ENCODE results near the gene SNED1.

The SNED1 gene

DNA sequence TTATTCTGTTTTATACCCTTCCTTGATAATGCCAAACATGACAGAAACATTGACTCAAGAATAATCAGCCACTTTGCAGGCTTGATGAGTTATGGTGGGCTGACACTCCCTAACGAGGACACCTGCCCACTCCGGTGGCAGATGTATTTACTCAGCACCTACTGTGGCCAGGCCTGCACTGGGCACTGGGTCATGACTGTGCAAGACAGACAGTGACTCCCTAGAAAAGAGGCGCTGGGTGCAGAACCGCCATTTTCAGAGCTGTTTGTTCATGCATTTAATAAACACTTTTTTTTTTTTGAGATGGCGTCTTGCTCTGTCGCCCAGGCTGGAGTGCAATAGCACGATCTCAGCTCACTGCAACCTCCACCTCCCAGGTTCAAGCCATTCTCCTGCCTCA lies 32.5 kb downstream of the SNED1 start:
- peak; percentile 31 for DNase-seq

DNA sequence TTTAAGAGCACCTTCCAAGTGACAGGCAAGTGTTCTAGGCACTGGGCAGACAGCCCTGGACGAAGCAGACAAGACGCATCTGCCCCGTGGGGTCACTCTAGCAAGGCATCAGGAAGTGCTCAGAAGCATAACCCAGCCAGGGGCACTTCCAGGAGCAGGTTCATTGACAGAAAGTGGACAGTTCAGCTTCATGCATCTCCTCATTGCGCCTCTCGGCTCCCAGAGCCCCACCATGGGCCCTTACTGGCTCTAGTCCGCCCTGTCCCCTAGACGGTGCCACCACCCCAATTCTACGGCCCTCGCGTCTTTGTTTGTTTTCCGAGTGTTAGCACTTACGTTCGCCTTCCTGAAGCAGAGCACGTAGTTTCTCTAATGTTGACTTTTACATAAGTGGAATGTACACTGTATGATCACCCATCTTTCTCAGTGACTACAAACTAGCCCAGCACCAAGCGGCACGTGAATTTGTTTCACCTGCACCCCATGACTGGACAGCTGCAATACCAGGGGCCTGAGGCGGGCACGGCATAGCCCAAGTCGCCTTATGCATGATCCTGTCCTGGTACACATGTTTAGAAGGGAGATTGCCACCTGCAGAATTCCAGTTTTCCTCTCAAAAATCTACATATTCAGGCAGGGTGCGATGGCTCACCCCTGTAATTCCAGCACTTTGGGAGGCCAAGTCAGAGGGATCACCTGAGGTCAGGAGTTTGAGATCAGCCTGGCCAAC lies 33.2 kb downstream of the SNED1 start:
- DNase-seq: no peak

- DNase-seq: no peak
Measured at GRCh38 chr2:241033336-241033987, 35.0 kb downstream of the SNED1 start.

- no peak for DNase-seq
Measured at GRCh38 chr2:241033994-241034393, 35.6 kb downstream of the SNED1 start.

- no peak for DNase-seq
Measured at GRCh38 chr2:241034490-241035141, 36.2 kb downstream of the SNED1 start.

GRCh38 chr2:241035142-241035817 lies 36.9 kb downstream of the SNED1 start:
- DNase-seq: peak; percentile 4

DNA sequence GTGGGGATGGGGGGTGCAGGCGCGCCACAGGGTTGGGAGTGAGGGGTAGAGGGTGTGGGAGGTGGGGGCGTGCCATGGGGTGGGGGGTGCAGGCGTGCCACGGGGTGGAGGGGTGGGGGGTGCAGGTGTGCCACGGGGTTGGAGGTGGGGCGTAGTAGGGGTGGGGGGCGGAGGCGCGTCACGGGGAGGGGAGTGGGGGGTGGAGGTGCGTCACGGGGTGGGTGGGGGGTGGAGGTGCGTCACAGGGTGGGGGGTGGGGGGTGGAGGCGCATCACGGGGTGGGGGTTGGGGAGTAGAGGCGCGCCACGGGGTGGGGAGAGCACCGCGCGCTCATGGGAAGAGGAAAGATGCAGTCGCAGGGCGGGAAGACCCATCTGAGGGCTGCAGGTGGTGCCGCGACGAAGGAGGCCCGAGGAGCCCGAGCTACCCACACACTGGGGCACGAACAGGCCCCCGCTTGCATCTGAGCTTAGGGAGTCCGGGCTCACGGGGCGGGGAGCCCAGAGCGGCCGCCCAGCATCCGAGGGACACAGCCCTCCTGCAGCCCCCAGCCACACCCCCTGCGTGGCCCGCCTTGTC lies 37.5 kb downstream of the SNED1 start:
- DNase-seq: peak; percentile 44

DNA sequence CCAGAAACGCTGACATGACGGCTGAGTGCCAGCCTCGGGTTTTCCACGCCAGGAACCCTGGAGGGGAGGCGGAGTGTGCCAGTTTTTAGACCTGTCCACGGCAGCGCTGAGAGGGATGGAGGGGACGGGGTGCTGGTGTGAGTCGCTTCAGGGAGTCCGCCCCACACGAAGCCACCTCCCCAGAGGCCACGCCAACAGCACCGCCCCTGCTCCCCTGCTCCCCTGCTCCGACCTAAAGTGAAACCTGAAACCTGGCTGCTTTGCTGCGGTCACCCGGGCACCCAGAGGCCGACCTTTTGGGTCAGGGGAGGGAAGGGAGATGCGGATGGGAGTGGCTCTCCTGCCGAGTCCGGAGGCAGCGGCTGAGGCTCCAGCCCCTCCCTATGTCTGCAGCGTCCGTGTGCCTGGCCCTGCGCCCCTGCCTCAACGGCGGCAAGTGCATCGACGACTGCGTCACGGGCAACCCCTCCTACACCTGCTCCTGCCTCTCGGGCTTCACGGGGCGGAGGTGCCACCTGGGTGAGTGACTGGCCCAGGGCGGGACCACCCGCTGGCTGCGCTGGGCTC lies 38.1 kb downstream of the SNED1 start:
- peak; percentile 44 for DNase-seq

GRCh38 chr2:241036964-241037421 lies 38.6 kb downstream of the SNED1 start:
- DNase-seq: no peak

- DNase-seq: no peak
Measured at GRCh38 chr2:241037498-241037897, 39.1 kb downstream of the SNED1 start.

DNA sequence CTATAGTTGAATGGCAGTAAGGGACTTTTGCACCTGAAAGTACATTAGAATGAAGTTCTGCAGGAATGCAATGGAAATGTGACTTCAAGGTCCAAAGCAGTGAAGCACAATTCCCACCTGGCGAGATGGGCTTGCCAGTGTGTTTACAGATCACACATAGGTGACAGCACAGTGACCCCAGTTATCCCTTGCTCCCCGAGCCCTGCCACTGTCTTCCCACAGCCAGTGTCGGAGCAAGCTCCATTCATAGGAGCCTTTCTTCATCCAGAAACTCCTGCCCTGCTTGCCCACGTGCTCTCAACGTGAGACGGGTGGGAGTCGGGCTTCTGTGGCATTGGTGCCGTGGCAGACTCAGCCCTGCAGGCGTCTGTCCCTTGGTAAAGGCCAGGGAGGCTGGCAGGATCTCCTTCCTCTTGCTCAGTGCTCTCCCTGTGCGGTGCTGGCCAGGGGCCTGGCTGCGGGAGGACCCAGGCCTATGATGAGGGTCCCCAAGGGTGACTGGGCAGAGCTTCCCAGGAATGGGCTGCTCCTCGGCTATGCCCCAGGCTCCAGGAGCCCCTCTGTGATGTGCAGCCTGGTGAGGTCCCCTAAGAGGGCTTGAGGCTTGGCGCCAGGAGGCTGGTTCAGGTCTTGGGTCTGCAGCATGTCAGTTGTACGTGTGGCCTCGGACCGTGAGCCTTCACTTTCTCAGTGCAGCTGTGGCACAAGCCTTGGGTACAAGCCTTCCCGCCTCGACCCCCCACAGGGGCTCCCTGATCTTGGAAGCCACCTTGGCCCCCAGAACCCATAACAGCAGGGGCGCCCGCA lies 40.2 kb downstream of the SNED1 start:
- no peak for DNase-seq

- DNase-seq: no peak
Measured at GRCh38 chr2:241039416-241039815, 41.0 kb downstream of the SNED1 start.

DNA sequence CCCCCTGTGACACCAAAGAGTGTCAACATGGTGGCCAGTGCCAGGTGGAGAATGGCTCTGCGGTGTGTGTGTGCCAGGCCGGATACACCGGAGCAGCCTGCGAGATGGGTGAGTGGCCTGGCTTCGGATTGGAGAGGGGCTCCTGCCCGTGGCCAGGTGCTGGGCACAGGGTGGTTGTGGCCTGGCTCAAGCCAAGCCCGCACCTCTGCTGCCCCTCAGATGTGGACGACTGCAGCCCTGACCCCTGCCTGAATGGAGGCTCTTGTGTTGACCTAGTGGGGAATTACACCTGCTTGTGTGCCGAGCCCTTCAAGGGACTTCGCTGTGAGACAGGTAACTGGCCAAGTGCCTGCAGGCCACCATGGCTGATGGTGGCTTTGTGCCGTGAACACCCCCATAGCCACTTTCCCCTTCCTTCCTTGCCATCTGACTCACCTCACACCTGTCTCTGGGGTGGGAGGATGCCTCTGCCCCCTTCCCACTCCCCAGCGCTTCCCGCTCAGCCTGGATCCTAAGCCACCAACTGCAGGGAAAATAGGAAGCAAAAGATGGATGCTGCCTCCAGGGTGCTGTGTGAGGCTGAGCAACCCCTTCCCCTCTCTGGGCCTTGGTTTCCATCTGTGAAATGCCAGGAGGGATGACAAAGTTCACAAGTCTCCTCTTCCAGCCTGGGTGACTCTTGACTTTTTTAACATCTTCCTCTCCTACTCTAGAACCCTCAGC lies 41.8 kb downstream of the SNED1 start:
- DNase-seq: no peak

DNA sequence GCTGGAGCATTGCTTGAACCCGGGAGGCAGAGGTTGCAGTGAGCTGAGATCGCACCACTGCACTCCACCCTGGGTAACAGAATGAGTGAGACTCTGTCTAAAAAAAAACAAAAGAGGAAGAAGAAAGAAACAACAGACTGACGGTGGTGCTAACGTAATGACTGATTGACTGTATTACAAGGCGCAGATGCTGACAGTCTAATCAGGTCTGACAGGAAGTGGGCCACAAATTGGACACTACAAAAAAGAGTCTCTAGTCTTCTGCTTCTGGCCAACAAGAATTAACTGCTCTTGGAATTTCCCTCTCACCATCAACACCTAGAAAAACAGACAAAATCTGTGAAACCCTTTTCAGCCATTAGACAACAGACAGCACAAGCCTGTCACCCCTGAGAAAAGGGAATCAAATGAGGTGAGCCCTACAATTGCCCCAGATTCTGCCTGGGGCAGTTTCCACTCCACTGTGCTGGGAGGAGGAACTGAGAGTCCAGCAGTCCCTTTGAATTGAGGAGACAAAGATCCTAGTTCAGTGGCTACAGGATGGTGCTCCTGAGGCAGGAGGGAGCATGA lies 43.3 kb downstream of the SNED1 start:
- peak; percentile 29 for DNase-seq

DNA sequence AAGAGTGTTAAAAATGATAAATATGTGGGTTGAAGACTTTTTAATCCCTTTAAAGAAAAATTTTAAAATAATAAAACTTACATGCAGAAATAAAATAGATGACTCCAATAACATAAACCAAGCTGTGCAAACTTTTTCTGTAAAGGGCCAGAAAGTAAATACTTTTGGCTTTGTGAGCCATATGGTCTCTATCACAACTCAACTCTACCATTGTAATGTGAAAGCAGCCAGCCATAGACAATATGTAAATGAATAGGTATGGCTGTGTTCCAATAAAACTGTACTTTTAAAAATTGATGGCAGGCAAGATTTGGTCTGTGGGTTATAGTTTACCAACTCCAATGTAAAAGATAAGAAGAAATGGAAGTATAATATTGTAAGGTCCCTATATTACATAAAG lies 45.2 kb downstream of the SNED1 start:
- peak; percentile 2 for DNase-seq

- no peak for DNase-seq
Measured at GRCh38 chr2:241047253-241048010, 49.0 kb downstream of the SNED1 start.

DNA sequence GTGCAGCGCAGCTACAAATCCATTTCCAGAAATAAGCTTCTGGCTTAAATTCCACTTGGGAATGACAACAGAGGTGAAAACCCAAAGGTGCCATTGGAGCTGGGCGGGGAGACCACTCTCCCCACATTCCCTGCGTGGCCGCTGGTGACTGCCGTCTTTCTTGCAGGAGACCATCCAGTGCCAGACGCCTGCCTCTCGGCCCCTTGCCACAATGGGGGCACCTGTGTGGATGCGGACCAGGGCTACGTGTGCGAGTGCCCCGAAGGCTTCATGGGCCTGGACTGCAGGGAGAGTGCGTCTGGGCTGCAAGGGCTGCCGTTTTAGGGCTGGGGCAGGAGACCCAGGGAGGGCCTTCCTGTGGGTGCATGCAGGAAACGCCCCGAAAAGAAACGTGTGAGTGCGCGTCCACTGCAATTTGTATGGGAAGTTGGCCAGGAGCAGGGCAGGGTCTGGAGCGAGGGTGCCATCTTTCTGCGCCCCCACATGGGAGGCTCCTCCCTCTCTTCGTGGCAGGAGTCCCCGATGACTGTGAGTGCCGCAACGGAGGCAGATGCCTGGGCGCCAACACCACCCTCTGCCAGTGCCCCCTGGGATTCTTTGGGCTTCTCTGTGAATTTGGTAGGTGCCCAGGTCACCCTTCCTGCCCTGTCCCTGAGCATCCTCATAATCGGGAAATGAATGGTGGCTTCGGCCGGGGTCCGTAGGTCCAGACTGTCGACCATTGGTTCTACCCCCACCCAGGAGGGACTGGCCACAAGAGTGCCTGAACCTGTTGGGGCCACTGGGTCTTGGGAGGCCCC lies 49.9 kb downstream of the SNED1 start:
- DNase-seq: no peak

GRCh38 chr2:241048949-241049343 lies 50.5 kb downstream of the SNED1 start:
- DNase-seq: no peak
